H1 (cell line): Measurements from ENCODE around the gene KCNIP3.

Experiments
- CTCF ChIP-seq, 3 experiments: IDR thresholded peaks; 1 replicate in 2 of 3; 2 replicates in 1 of 3; pipeline versions ENCODE4 v1.5.1 to v1.6.1; 2011; ENCODE audit warnings: low read length in 3 of 3, mild to moderate bottlenecking in 3 of 3, inconsistent platforms in 2 of 3, low read depth in 1 of 3, moderate library complexity in 1 of 3; ENCODE audit not compliant: insufficient read depth in 1 of 3; ENCODE audit errors: control extremely low read depth in 1 of 3
- EGR1 ChIP-seq: IDR thresholded peaks from 2 replicates; pipeline ENCODE4 v1.6.1; 2011; ENCODE audit warnings: low read depth, low read length, borderline replicate concordance
- JUN ChIP-seq: IDR thresholded peaks from 2 replicates; pipeline ENCODE4 v1.6.1; 2011; ENCODE audit warnings: low read depth, mild to moderate bottlenecking, improper control_type of control experiment, low read length
- POLR2AphosphoS5 ChIP-seq: IDR thresholded peaks from 2 replicates; pipeline ENCODE4 v1.6.1; 2011; ENCODE audit warnings: low read depth, low read length
- TCF12 ChIP-seq: IDR thresholded peaks from 2 replicates; pipeline ENCODE4 v1.6.1; 2011; ENCODE audit warnings: low read depth, mild to moderate bottlenecking, low read length

- TF ChIP-seq TCF12 (no peak), JUN (no peak), CTCF (IDR thresholded peaks at IDR 0.05; ENCODE audit: control extremely low read depth in 1 of 3, insufficient read depth in 1 of 3, low read depth in 1 of 3, low read length in 3 of 3) (no peak), EGR1 (no peak), POLR2AphosphoS5 (no peak)
These were observed 2.4 kb upstream of the KCNIP3 start for GRCh38 chr2:95294579-95295250.
